ENCODE measurements around the gene MCUB. TPM values are rescaled to one million over a fixed set of nuclear protein-coding genes. Genes with fewer than 3 reads are reported as not detected.

MCUB gene
- total RNA-seq, 1 donor from 2014 or later: 3.9 TPM

- DNase-seq (ENCODE audit: low spot score, unreplicated experiment): no peak
- no peak for TF ChIP-seq CTCF (IDR thresholded peaks at IDR 0.05; ENCODE audit: unreplicated experiment)
- Mint-ChIP-seq H3K27ac (no peak overlapping the region), H3K36me3 (ENCODE audit: insufficient read depth) (no peaks in the 10 kb centered on the region), H3K4me3 (ENCODE audit: low read depth) (no peak overlapping the region), H3K9me3 (ENCODE audit: low read depth) (no peaks in the 10 kb centered on the region), H3K4me1 (ENCODE audit: low read depth) (no peaks in the 10 kb centered on the region), H3K27me3 (no peaks in the 10 kb centered on the region)
These were observed 11.4 kb downstream of the MCUB start for GRCh38 chr4:109571494-109571893.

GRCh38 chr4:109572154-109572553 lies 12.1 kb downstream of the MCUB start:
- H3K27ac Mint-ChIP-seq: no peak overlapping the region
- H3K36me3 Mint-ChIP-seq (ENCODE audit: insufficient read depth): no peaks in the 10 kb centered on the region
- TF ChIP-seq CTCF (IDR thresholded peaks at IDR 0.05; ENCODE audit: unreplicated experiment): no peak
- no peaks in the 10 kb centered on the region for H3K4me1 Mint-ChIP-seq (ENCODE audit: low read depth)
- no peaks in the 10 kb centered on the region for H3K27me3 Mint-ChIP-seq
- DNase-seq (ENCODE audit: low spot score, unreplicated experiment): no peak
- no peak overlapping the region for H3K4me3 Mint-ChIP-seq (ENCODE audit: low read depth)
- H3K9me3 Mint-ChIP-seq (ENCODE audit: low read depth): no peaks in the 10 kb centered on the region

GRCh38 chr4:109574443-109574850 lies 14.4 kb downstream of the MCUB start:
- H3K27ac Mint-ChIP-seq: no peak overlapping the region
- H3K27me3 Mint-ChIP-seq: no peaks in the 10 kb centered on the region
- H3K4me3 Mint-ChIP-seq (ENCODE audit: low read depth): no peak overlapping the region
- no peaks in the 10 kb centered on the region for H3K9me3 Mint-ChIP-seq (ENCODE audit: low read depth)
- no peak for TF ChIP-seq CTCF (IDR thresholded peaks at IDR 0.05; ENCODE audit: unreplicated experiment)
- DNase-seq (ENCODE audit: low spot score, unreplicated experiment): no peak
- H3K36me3 Mint-ChIP-seq (ENCODE audit: insufficient read depth): no peaks in the 10 kb centered on the region
- no peaks in the 10 kb centered on the region for H3K4me1 Mint-ChIP-seq (ENCODE audit: low read depth)

- H3K9me3 Mint-ChIP-seq (ENCODE audit: low read depth): no peaks in the 10 kb centered on the region
- H3K27me3 Mint-ChIP-seq: no peaks in the 10 kb centered on the region
- H3K27ac Mint-ChIP-seq: no peak overlapping the region
- no peak overlapping the region for H3K4me3 Mint-ChIP-seq (ENCODE audit: low read depth)
- no peak for TF ChIP-seq CTCF (IDR thresholded peaks at IDR 0.05; ENCODE audit: unreplicated experiment)
- H3K36me3 Mint-ChIP-seq (ENCODE audit: insufficient read depth): no peaks in the 10 kb centered on the region
- no peaks in the 10 kb centered on the region for H3K4me1 Mint-ChIP-seq (ENCODE audit: low read depth)
- DNase-seq (ENCODE audit: low spot score, unreplicated experiment): no peak
These were observed 15.1 kb downstream of the MCUB start for GRCh38 chr4:109574931-109575804.

GRCh38 chr4:109576462-109576861 lies 16.4 kb downstream of the MCUB start:
- TF ChIP-seq CTCF (IDR thresholded peaks at IDR 0.05; ENCODE audit: unreplicated experiment): no peak

More at GRCh38 chr4:109576462-109576861, 16.4 kb downstream of the MCUB start:
- no peaks in the 10 kb centered on the region for H3K27me3 Mint-ChIP-seq
- no peak for DNase-seq (ENCODE audit: low spot score, unreplicated experiment)
- H3K4me1 Mint-ChIP-seq (ENCODE audit: low read depth): no peaks in the 10 kb centered on the region
- H3K4me3 Mint-ChIP-seq (ENCODE audit: low read depth): no peak overlapping the region
- no peaks in the 10 kb centered on the region for H3K36me3 Mint-ChIP-seq (ENCODE audit: insufficient read depth)
- no peak overlapping the region for H3K27ac Mint-ChIP-seq
- H3K9me3 Mint-ChIP-seq (ENCODE audit: low read depth): peaks cover 6% of the 10 kb centered on the region
